Esophagus muscularis mucosa (tissue), 4 donors: ENCODE measurements around the gene VASH2.

ENCODE experiments used
- CTCF ChIP-seq, 3 experiments: fragments of 200-600 bp in 2 of 3; fragments of 450-650 bp in 1 of 3; sonication (generic) in 2 of 3; IDR thresholded peaks; one replicate each; pipeline ENCODE4 v1.5.1; 2017 to 2019; ENCODE audit warnings: antibody characterized with exemption in 3 of 3, mild to moderate bottlenecking in 2 of 3, moderate library complexity in 1 of 3
- EP300 ChIP-seq: sonication (generic); formaldehyde crosslinking; IDR thresholded peaks from one replicate; pipeline ENCODE4 v1.6.1; 2017; ENCODE audit warnings: antibody characterized with exemption
- POLR2A ChIP-seq: fragments of 450-650 bp; IDR thresholded peaks from one replicate; pipeline ENCODE4 v1.6.1; 2017; ENCODE audit warnings: antibody characterized with exemption, moderate library complexity, mild to moderate bottlenecking, low read depth
- POLR2AphosphoS5 ChIP-seq, 2 donors: sonication (generic); formaldehyde crosslinking; IDR thresholded peaks; one replicate each; pipeline ENCODE4 v1.6.1; 2017; ENCODE audit warnings: antibody characterized with exemption in 2 of 2

GRCh38 chr1:213008564-213008963 is 58.2 kb downstream of the VASH2 start:
- TF ChIP-seq CTCF (IDR thresholded peaks at IDR 0.05) = no peak
- TF ChIP-seq EP300 = no peak
- no peak for TF ChIP-seq POLR2A
- no peak for TF ChIP-seq POLR2AphosphoS5 (IDR thresholded peaks at IDR 0.05)
